Hepatocyte (in vitro differentiated cells): ENCODE results near the gene ZFYVE28.

Experiments used
- CTCF ChIP-seq: fragments of 200-600 bp; sonication (generic); IDR thresholded peaks from 2 replicates; pipeline ENCODE4 v1.5.1; 2016; ENCODE audit warnings: antibody characterized with exemption, mild to moderate bottlenecking; ENCODE audit not compliant: poor library complexity
- EZH2 ChIP-seq: fragments of 200-600 bp; sonication (generic); IDR thresholded peaks from 2 replicates; pipeline ENCODE4 v1.6.1; 2016; ENCODE audit warnings: antibody characterized with exemption, mild to moderate bottlenecking, borderline replicate concordance
- EZH2phosphoT487 ChIP-seq: fragments of 200-600 bp; sonication (generic); IDR thresholded peaks from one replicate; pipeline ENCODE4 v1.6.1; 2018; ENCODE audit warnings: antibody characterized with exemption, mild to moderate bottlenecking, low read depth, moderate library complexity; ENCODE audit not compliant: unreplicated experiment, severe bottlenecking

GRCh38 chr4:2427383-2428334 is 9.2 kb upstream of the ZFYVE28 start:
- TF ChIP-seq CTCF (no peak), EZH2phosphoT487 (no peak), EZH2 (no peak)
